Muscle of arm (tissue), 12 donors: ENCODE results near the gene VSIG10L. TPM values are rescaled to one million over a fixed set of nuclear protein-coding genes. Genes with fewer than 3 reads are reported as not detected.

Experiments
- DNase-seq: peaks from one replicate; pipeline ENCODE4 v3.0.0-alpha.2; 2013
- polyA plus RNA-seq, 12 donors: library from polyadenylated mRNA; unstranded; fragments of 120-200 nt; gene quantifications; one replicate each; pipeline ENCODE4 v1.2.1, GENCODE V29; 2013; ENCODE audit not compliant: insufficient read length in 12 of 12

The VSIG10L gene
- polyA plus RNA-seq, 12 donors: 0.74 to 2.2 (median 1.2) TPM; not detected in 2

DNA sequence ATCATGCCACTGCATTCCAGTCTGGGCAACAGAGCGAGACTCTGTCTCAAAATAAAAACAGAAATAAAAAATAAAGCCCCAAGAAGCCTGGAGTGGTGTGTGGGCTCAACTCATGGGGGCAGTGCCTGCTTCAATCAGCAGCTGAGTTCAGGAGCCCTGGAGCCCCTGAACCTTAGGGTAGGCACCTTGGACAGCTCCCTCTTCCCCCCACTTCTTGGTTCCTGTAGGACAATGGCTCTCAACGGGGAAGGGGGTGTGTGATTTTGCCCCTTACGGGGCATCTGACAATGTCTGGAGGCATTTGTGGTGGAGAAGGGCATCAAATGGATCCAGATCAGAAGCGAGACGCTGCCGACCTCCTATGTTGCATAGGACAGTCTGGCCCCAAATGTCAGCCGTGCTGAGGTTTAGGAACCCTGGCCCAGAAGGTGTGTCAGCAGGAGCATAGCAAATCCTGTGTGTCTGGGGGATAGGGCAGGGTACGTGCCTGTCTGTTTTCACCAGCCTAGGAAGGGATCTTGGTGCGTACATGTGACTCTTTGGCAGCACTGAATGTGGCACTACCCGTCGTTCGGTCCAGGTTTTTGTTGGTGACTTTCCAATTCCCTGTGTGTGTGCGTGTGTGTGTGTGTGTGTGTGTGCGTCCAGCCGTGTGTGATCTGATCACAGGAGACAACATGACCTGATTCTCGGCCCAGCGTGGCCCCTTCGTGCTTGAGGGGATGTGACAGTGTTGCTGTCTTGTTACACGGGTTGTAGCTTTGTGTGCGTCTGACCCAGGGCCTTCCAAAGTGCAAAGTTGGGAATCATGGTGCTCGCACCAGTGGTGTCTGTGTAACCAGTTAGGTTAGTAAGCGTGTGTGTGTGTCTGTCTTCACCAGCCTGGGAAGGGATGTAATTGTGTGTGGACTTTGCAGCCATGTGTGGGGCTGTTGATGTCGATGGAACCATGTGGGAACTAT lies 23.0 kb downstream of the VSIG10L start:
- no peak for DNase-seq

DNA sequence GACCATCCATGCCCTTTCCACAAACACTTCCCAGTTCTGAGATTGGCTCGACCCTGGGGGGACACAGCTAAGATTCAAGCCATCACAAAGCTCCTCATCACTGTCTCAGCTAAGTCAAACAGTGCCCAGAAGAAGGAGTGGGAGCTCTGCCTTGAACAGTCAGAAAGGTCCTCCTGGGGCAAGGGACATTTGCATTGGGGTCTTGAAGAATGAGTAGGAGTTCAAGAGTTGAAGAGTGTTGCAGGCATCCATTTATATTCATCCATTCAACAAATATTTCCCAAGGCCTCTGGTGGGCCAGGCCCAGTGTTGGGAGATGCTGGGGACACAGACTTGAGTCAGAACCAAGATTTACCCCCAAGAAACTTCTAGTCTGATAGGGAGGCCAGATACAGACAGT lies 24.0 kb downstream of the VSIG10L start:
- no peak for DNase-seq

DNA sequence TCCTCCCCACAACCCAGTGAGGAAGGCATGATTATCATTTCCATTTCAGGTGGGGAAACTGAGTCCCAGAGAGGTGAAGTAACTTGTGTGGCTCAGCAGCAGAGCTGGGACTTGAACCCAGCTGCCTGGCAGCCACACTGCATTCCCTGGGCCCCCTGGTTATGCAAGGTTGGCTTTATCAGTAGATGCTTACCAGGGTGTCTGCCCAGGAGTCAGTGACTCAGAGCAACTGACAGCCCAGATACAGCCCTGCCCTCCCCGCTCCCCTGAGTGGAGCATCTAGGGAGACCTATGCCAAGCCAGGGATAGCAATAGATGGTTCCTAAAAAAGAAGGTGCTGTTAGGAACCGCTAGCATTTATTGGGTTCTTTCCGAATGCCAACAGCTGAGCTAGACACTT lies 24.6 kb downstream of the VSIG10L start:
- DNase-seq: no peak

DNA sequence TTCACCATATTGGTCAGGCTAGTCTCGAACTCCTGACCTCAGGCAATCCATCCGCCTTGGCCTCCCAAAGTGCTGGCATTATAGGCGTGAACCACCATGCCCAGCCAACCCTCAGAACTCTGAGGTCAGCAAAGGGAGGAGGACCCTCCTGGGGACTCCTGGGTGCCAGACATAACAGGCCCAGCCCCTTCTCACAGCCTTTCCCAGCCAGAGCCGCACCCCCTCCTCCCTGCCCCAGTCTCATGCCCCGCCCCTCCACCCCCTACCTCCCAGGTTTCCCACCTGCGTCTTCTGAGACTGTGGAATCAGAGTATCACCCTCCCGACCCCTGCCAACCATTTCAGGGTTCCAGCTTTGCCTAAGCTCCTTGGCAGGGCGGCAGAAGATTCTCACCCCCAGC lies 25.3 kb downstream of the VSIG10L start:
- DNase-seq: no peak

DNA sequence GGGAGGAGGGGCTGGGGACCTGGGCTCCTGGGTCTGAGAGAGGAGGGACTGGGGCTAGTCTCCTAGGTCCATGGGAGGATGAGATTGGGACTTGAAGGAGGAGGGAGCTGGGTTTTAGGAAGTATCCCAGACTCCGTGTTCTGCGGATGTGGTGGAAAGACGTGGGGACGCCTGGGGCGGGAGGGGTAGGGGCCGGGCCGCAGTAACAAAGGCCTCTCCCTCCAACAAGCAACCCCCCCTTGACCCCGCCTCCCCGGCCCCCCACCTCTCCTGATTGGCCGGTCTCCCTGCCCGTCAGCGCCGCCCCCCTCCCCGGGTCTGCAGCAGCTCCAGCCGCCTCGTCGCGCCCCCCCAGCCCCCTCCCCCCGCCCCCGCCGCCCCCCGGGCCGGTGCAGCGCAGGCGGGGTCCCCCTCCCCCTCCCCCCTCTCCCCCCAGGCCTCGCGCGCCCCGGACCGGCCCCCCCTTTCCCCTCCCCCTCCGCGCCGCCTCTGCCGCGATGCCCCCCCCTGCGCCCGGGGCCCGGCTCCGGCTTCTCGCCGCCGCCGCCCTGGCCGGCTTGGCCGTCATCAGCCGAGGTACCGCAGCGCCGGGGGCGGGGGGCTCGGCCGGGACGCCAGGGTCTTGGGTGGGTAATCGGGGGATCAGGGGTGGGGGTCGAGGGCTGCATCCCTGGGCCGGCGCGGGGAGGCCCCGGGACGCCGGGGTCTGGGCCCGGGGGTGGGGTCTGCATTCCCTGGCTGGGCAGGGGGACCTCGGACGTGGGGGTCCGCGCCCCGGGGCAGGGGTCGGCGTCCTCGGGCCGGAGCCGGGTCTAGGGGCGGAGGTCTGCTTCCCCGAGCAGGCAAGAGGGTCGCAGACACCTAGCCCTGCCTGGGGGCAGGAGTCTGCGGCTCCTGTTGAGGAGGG lies 30.3 kb downstream of the VSIG10L start, which contains the start of gene IGLON5:
TSS of gene IGLON5 (plus strand) at position 294 of the 907 bp plus-strand sequence. CDS start at position 498, 204 bp downstream.
- DNase-seq: no peak

DNA sequence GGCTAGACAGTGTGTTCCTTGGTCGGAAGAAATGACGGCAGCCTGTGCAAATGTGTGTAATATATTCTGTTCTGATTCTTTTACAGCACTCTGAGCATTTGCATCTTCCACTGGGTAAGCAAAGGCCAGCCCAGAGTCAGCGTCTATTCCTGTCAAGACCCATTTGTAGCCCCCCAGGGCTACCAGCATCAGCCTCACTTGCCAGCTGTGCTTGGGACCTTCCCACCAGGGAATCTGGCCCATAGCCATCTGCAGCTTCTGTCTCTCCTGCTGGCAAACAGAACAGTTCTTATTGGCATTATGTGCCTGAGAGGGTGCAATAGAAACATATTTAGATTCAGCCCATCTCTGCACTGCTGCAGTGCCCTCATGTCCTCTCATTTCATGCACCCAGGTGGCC lies 36.5 kb downstream of the VSIG10L start:
- DNase-seq: no peak

DNA sequence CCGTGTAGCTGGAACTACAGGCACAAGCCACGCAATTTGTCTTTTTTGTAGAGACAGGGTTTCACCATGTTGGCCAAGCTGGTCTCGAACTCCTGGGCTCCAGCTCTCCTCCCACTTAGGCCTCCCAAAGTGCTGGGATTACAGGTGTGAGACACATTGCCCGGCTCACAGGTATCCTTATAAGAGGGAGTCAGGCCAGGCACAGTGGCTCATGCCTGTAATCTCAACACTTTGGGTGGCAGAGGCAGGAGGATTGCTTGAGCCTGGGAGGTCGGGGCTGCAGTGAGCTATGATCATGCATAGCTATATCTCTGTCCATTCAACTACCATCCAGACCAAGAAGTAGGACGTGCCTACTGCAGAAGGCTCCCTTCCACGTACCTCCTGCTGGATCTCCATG lies 40.7 kb downstream of the VSIG10L start:
- DNase-seq: no peak

DNA sequence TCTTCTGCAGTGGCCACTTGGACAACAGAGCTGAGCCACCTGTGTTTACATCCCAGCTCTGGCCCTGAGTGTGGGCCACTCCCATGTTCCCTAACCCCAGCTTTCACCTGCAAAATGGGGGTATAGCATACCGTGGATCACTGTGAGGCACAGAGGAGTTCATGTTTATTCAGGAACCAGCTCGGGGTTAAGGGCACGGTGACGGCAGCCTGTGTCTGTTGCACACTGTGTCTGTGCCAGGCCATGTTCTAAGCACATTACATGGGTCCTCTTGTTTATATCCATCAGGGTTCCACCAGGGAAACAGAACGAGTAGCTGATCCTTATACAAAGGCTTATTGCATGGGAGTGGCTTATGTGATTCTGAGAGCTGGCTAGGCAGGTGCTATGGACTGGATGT lies 44.5 kb downstream of the VSIG10L start:
- no peak for DNase-seq

DNA sequence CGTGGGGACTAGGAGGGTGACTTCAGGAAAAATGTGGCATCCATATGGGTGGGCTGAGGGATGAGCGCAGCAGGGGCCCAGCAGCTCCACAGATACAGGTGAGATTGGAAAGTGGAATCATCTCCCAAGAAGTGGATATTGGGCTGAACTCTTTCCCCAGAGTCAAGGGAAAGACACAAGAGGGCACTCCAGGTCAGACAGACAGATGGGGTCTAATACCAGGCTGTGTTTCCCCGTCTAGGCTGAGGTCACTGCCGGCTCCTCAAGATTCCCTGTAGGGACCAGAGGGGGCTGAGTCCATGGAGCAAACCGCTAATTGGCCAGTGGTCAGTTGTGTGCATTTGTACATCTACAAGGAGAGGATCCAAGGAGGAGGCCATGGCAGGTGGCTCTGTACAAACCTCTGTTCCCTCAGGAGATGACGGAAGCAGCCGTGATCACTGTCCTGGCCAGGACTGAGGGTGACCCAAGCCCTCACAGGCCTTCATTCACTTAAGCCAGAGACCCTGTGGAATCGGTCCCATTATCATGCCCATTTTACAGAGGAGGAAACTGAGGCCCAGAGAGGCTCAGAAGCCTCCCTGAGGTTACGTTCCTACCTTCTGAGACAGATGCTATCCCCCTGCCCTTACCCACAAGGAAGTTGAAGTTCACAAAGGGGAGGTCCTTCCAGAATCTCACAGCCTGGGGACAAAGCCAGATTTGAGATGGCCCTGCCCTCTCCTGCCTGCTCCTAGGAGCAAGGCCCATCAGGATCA lies 45.4 kb downstream of the VSIG10L start:
- DNase-seq: no peak

DNA sequence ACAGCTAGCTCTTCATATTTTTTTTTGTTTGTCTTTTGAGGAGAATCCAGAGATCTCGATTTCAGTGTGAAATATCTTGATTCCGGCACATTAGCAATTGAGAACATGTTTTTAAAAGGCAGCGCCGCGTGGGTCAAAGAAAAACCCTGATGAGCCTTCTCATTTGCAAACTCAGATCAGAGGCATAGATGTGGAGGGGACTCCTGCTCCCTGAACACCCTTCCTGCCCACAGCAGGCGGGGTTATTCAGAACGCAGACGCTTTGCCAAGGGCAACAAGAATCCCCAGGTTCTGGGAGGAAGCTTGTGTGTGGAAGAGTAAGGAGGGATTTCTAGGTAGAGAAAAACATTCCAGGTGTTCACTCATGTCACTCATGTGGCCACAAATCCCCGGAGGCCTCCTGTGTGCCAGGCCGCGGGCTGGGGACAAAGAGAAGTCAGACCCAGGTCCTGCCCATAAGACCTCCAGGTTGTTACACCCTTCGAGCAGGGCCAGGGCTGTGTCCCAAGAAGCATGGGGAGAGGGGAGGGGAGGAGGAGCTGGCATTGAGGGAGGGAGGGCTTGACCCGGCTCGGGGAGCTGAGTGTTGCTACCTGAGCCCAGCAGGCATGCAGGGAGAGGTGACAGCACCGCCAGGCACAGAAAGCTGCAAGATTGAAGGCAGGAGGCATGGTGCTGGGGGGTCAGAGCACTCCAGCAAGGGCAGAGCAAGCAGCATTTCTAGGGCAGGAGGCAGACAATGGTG lies 46.4 kb downstream of the VSIG10L start:
- no peak for DNase-seq

DNA sequence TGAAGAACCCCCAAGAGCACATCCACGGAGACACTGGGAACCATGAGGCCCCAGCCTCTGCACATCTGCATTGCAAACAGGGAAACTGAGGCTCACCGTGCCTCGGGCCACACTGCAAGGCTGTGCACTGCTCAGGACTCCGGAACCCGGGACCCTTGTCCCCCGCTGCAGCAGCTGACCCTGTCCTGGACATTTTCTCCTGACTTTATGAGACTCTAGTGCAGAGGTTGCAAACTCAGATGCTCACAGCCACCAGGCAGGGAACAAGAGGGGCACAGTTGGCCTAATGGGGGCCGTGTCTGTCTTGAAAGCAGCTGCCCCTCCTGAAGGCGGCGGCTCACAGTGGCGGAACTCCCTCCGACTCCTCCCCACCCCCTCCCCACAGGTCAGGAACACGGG lies 47.0 kb downstream of the VSIG10L start:
- no peak for DNase-seq

DNA sequence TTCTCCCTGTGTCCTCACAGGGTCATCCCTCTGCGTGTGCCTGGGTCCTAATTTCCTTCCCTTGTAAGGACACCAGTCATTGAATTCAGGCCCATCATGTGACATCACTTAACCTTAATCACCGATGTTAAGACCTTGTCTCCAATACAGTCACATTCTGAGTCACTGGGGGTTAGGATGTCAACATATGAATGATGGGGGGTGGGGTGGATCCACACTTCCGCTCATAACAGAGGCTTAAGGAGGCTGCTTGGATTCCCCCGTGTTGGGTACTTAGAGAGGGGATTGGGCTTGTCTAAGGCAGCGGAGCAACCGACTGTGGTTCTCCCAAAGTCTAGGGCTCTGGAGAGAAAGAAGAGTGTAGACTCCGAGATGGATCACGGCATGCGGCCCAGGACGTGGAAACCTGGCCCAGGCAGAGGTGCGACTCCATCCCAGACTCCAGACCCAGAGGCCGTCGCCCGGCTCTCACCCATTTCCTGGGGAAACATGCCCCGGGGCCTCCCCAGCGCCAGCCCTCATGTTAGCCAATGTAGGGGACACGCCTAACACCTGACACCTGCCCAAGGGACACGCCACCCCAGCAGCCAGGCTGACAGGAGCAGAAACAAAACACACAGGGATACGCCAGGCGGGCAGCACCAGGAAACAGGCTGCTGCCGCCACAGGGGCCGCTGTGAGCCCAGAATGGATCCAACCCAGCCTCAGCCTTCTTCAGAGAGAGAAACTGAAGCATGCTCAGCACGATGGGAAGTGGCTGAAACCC lies 47.5 kb downstream of the VSIG10L start:
- DNase-seq: no peak

DNA sequence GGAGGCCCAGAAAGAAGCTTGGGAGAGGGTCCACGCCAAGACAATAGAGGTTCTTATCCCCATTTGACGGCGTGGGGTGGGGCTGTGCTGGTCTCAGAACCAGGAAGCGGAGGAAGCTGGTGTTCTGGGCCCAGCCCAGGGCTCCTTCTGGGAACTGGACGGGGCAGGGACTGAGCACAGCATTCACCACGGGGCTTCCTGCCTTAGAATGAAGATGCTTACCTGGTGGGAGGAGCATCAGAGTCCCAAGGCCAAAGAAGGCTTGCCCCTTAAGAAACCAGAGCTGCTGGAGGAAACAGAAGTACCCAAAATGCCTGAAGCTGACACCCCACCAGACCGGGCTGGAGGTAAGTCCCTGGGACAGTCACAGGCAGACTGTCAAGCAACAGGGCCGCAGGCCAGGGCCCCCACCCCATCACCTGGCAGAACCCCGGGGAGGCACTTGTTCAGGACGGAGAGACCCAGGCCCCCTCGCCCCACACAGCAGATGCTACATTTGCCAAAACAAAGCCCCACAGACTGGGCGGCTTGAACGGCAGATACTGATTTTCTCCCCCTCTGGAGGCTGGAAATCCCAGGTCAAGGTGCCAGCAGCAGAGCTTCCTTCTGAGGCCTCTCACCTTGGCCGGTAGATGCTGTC lies 48.2 kb downstream of the VSIG10L start:
- DNase-seq: no peak

DNA sequence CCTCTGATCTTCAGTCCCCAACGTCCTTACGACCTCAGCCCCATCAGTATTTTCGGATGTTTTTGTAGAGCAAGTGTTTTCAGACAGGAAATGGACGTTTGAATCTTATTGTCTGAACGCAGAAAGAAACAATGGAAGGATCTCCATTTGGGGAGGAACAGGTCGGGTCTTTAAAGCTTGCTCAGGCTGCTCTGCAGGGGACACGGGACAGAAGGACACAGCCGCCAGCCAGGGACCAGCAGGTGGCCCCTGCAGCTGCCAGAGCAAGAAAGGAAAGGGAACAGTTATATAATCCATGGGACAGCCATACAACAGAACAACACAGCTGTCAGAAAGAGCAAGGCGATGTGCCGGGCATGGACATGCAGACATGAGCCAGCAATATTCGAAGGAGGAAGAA lies 49.0 kb downstream of the VSIG10L start:
- no peak for DNase-seq

DNA sequence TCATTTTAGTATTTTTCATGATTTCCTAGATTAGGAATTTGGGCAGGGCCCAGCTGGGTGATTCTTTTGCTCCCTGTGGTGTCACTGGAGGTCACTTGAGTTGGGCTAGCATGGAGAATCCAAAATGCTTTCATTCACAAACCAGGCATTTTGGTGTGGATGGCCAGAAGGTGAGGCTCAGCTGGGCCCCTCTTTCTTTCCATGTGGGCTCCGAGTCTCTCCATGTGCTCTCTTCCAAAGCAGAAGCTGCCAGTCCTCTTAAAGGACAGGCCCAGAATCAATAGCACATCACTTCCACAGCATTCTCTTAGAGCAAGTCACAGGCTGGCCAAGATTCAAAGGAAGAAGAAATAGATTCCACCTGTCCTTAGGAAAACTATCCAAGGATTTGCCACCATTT lies 52.3 kb downstream of the VSIG10L start:
- no peak for DNase-seq

DNA sequence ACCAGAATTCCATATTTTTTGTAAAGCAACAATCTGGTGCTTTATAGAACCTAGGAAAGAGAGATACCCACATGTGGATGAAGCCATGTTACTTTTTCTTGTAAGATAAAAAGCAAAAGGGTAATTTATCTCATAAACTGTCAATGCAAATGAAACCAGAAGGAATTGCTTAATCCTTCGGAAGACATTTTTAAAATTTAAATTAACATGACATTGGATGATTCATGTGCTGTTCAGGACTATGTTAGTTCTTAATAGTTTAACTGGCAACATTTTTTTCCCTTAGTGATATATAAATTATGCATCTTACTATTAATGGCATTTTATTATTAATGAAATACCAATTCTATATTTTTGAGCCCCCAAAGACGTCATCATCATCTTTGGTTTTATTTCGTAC lies 56.3 kb downstream of the VSIG10L start:
- DNase-seq: no peak

DNA sequence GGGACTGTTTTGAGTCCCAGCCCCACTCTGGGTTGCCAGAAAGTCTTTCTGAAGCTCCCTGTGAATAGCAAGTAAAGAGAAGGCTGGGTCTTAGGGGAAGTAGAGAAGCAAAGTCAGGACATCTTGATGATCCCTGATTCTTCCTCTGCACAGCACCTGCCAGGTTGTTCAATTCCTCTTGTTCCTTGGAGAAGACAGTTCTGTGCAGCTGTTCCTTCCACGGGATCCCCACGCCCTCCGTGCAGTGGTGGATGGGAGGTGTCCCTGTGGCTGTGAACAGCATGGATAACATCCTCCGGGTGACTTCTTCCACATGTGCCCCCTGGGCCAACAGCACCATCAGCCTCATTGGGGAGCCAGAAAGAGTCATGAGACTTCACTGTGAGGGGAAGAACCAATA lies 59.6 kb downstream of the VSIG10L start:
- DNase-seq: no peak
